Rectal smooth muscle tissue (tissue), 1 donor: ENCODE data around the gene PNLIPRP2.

ENCODE experiments used
- H3K27ac ChIP-seq: one replicate; pipeline ENCODE4 v1.7.0; 2013; ENCODE audit warnings: low read depth, low read length, inconsistent platforms
- H3K27me3 ChIP-seq: one replicate; pipeline ENCODE4 v1.7.0; 2013; ENCODE audit warnings: low read length; ENCODE audit not compliant: control insufficient read depth, insufficient read depth
- H3K36me3 ChIP-seq: one replicate; pipeline ENCODE4 v1.7.0; 2013; ENCODE audit warnings: low read length; ENCODE audit not compliant: control insufficient read depth, insufficient read depth
- H3K4me1 ChIP-seq: one replicate; pipeline ENCODE4 v1.7.0; 2013; ENCODE audit warnings: low read length; ENCODE audit not compliant: control insufficient read depth, insufficient read depth
- H3K4me3 ChIP-seq: one replicate; pipeline ENCODE4 v1.7.0; 2013; ENCODE audit warnings: low read length
- H3K9ac ChIP-seq: one replicate; pipeline ENCODE4 v1.7.0; 2013; ENCODE audit warnings: low read length

PNLIPRP2 gene

DNA sequence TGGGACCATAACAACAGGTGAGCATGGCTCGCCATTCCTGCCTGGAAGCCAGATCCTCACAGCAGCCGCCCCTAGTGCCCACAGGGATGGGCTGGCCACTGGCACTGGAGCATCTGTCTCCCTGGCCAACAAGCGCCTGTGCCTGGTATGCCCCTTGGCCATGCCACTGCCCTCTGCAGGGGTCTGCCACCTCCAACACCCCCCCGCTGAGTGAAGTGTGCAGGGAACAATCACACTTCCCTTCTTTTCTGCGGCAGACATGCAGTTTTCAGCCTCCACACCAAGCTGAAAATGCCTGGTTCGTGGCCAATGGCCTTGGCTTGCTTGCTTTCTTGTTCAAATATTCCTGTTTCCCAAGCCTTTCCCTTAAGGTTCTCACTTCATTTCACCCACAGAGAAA lies 70.9 kb downstream of the PNLIPRP2 start:
- Histone ChIP-seq H3K9ac (no peak overlapping the region), H3K36me3 (no peaks in the 10 kb centered on the region), H3K27me3 (peaks cover 2% of the 10 kb centered on the region), H3K4me3 (no peak overlapping the region), H3K27ac (no peak overlapping the region), H3K4me1 (peaks cover 5% of the 10 kb centered on the region)

DNA sequence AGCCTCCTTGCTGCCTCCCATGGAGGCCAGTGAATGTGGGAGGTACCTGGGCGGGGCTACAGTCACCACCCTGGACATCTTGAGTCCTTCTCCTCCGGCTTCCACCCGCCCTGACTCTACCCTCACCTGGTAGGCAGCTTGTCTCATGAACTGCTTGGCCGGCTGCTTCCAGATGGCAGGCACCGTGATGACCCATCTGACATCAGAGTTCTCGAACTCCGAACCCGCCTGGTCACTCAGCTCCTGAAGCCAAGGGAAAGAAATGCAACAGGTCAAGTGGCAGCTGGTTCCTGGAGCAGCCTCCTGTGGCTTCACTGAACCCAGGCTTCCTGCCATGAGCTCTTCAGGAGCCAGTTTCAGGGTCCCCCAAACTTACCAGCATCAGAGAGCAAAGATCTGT lies 71.5 kb downstream of the PNLIPRP2 start:
- H3K9ac ChIP-seq: no peak overlapping the region
- no peak overlapping the region for H3K4me3 ChIP-seq
- peaks cover 2% of the 10 kb centered on the region for H3K27me3 ChIP-seq
- peaks cover 5% of the 10 kb centered on the region for H3K4me1 ChIP-seq
- H3K27ac ChIP-seq: no peak overlapping the region
- no peaks in the 10 kb centered on the region for H3K36me3 ChIP-seq

DNA sequence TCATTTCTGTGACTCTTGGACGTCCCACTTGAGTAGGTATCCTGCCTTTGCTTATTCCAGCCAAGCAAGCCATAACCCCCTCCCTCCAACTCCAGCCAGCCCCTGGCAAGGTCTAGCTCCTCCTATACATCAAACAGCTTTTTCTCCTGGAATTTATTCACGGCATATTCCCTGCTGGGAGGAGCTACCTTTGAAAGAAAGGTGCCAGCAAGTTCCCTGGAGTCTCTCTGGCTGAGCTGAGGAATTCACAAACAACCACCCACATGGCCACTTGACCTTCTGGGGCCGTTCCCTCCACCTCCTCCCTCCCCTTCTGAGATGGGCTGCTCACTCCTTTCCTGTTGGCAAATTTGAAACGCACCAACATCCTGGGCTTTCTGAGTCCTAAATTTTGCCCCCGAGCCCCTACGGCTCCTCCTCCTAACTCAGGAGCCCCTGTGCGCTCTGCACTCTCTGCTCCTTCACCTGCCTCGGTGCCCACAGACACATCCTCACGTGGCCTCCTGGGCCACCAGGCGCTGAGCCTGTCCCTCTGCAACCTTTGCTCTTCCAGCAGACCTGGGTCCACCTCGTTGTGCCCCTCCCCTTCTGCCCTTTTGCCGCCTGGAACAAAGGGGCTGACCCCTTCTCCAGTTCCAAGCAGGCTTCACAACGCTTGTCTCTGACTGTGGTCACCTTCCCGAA lies 73.6 kb downstream of the PNLIPRP2 start:
- Histone ChIP-seq H3K27ac (no peak overlapping the region), H3K4me3 (no peak overlapping the region), H3K27me3 (peaks cover 2% of the 10 kb centered on the region), H3K9ac (no peak overlapping the region), H3K4me1 (peaks cover 2% of the 10 kb centered on the region), H3K36me3 (no peaks in the 10 kb centered on the region)
